ENCODE results near the gene SHQ1. TPM values are rescaled to one million over a fixed set of nuclear protein-coding genes. Genes with fewer than 3 reads are reported as not detected.
A peak's percentile ranks its signal among the peaks of the same experiment; 100 is the strongest.

Gene SHQ1
- total and polyA plus RNA-seq, 7 donors: 7.9 to 17.4 (median 9.6) TPM

GRCh38 chr3:72839057-72839456 lies 9.2 kb downstream of the SHQ1 start:
- intact Hi-C loops (cut with DNase I): no loop called here
- TF ChIP-seq POLR2A (IDR thresholded peaks at IDR 0.05) (no peak), EP300 (IDR thresholded peaks at IDR 0.05) (no peak), CTCF (IDR thresholded peaks at IDR 0.05) (no peak), POLR2AphosphoS5 (IDR thresholded peaks at IDR 0.05) (no peak)
- H3K4me3 ChIP-seq: no peak overlapping the region
- peaks cover 0 to 33% (median 7%) of the 10 kb centered on the region in 4 donors for H3K36me3 ChIP-seq
- 89 to 93% methylated on average over 3 of the region's 3 CpGs for WGBS, 2 donors
- H3K27ac ChIP-seq: no peak overlapping the region
- H3K4me1 ChIP-seq: peaks cover 0 to 20% (median 13%) of the 10 kb centered on the region in 4 donors
- DNase-seq: no peak
- H3K9me3 ChIP-seq: no peaks in the 10 kb centered on the region
- H3K27me3 ChIP-seq: no peaks in the 10 kb centered on the region

GRCh38 chr3:72836923-72837322 lies 11.3 kb downstream of the SHQ1 start:
- no peak overlapping the region for H3K4me3 ChIP-seq
- peak; percentile 91 for DNase-seq
- WGBS, 2 donors: 88 to 94% methylated on average over 3 of the region's 3 CpGs
- intact Hi-C loops (cut with DNase I): no loop called here
- H3K27ac ChIP-seq: peak overlapping the region; percentile 7 to 61 (median 32)
- H3K9me3 ChIP-seq: no peaks in the 10 kb centered on the region
- H3K27me3 ChIP-seq: no peaks in the 10 kb centered on the region
- H3K4me1 ChIP-seq: peaks cover 0 to 20% (median 13%) of the 10 kb centered on the region in 4 donors
- TF ChIP-seq POLR2A (IDR thresholded peaks at IDR 0.05) (no peak), CTCF (IDR thresholded peaks at IDR 0.05) (no peak), POLR2AphosphoS5 (IDR thresholded peaks at IDR 0.05) (peak in 1 of 4 donors; percentile 20), EP300 (IDR thresholded peaks at IDR 0.05) (no peak)
- H3K36me3 ChIP-seq: peaks cover 0 to 37% (median 7%) of the 10 kb centered on the region in 4 donors

- intact Hi-C loops (cut with DNase I): no loop called here
- peaks cover 0 to 37% (median 7%) of the 10 kb centered on the region in 4 donors for H3K36me3 ChIP-seq
- H3K9me3 ChIP-seq: no peaks in the 10 kb centered on the region
- peaks cover 0 to 20% (median 13%) of the 10 kb centered on the region in 4 donors for H3K4me1 ChIP-seq
- no peak for DNase-seq
- no peaks in the 10 kb centered on the region for H3K27me3 ChIP-seq
- TF ChIP-seq EP300 (IDR thresholded peaks at IDR 0.05) (no peak), POLR2A (IDR thresholded peaks at IDR 0.05) (no peak), CTCF (IDR thresholded peaks at IDR 0.05) (no peak), POLR2AphosphoS5 (IDR thresholded peaks at IDR 0.05) (no peak)
- H3K27ac ChIP-seq: peak overlapping the region; percentile 7 to 61 (median 32)
- no peak overlapping the region for H3K4me3 ChIP-seq
- 98% methylated on average over 3 of the region's 3 CpGs for WGBS, 2 donors
Observed at GRCh38 chr3:72836416-72836815, 11.8 kb downstream of the SHQ1 start.

- intact Hi-C loops (cut with DNase I): no loop called here
- TF ChIP-seq CTCF (IDR thresholded peaks at IDR 0.05) (no peak), POLR2A (IDR thresholded peaks at IDR 0.05) (no peak), EP300 (IDR thresholded peaks at IDR 0.05) (no peak), POLR2AphosphoS5 (IDR thresholded peaks at IDR 0.05) (no peak)
Observed at GRCh38 chr3:72830452-72831223, 17.6 kb downstream of the SHQ1 start.

More at GRCh38 chr3:72830452-72831223, 17.6 kb downstream of the SHQ1 start:
- Histone ChIP-seq H3K9me3 (no peaks in the 10 kb centered on the region), H3K4me3 (no peak overlapping the region), H3K27me3 (no peaks in the 10 kb centered on the region), H3K27ac (no peak overlapping the region), H3K36me3 (peaks cover 0 to 18% (median 0%) of the 10 kb centered on the region in 4 donors), H3K4me1 (peaks cover 0 to 5% (median under 1%) of the 10 kb centered on the region in 4 donors)
- no peak for DNase-seq

Data from sigmoid colon (tissue), 7 donors.